ENCODE measurements around the gene ALMS1. TPM values are rescaled to one million over a fixed set of nuclear protein-coding genes. Genes with fewer than 3 reads are reported as not detected.

ALMS1 gene
- total and polyA plus RNA-seq, 9 of the 15 experiments (the other 6 are each of a cell fraction or from before 2014, with no cell fraction given): 1.4 to 26.3 (median 13.6) TPM

GRCh38 chr2:73385504-73386341, at the start of gene ALMS1 (continued):
- TF ChIP-seq TSHZ1 (CRISPR knock-in tag; IDR thresholded peaks at IDR 0.05) (no peak), ZKSCAN1 (IDR thresholded peaks at IDR 0.05; ENCODE audit: low read depth, low read length) (no peak), KLF10 (CRISPR knock-in tag; IDR thresholded peaks at IDR 0.05) (no peak), MXI1 (IDR thresholded peaks at IDR 0.05; ENCODE audit: low read depth, low read length) (peak; percentile 85), ZNF699 (CRISPR knock-in tag; IDR thresholded peaks at IDR 0.05; ENCODE audit: insufficient replicate concordance) (no peak), PTRF (tag; IDR thresholded peaks at IDR 0.05) (no peak), OTX1 (CRISPR knock-in tag; IDR thresholded peaks at IDR 0.05) (peak; percentile 79; the same call in 1 of the 2 replicates), ZNF76 (CRISPR knock-in tag; IDR thresholded peaks at IDR 0.05; ENCODE audit: borderline replicate concordance) (no peak), ZC3H11A (IDR thresholded peaks at IDR 0.05; ENCODE audit: low read depth, low read length) (no peak), XRCC4 (IDR thresholded peaks at IDR 0.05; ENCODE audit: extremely low read depth, insufficient read depth, insufficient read length) (no peak), RREB1 (CRISPR knock-in tag; IDR thresholded peaks at IDR 0.05) (no peak), FOXA3 (CRISPR knock-in tag; conservative IDR thresholded peaks at IDR 0.05 in 1 of 2, IDR thresholded peaks at IDR 0.05 in 1 of 2) (no peak)
- TF ChIP-seq, protein P1, sequence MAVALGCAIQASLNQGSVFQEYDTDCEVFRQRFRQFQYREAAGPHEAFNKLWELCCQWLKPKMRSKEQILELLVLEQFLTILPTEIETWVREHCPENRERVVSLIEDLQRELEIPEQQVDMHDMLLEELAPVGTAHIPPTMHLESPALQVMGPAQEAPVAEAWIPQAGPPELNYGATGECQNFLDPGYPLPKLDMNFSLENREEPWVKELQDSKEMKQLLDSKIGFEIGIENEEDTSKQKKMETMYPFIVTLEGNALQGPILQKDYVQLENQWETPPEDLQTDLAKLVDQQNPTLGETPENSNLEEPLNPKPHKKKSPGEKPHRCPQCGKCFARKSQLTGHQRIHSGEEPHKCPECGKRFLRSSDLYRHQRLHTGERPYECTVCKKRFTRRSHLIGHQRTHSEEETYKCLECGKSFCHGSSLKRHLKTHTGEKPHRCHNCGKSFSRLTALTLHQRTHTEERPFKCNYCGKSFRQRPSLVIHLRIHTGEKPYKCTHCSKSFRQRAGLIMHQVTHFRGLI (CRISPR knock-in tag; IDR thresholded peaks at IDR 0.05): no peak
- TF ChIP-seq, protein P2, sequence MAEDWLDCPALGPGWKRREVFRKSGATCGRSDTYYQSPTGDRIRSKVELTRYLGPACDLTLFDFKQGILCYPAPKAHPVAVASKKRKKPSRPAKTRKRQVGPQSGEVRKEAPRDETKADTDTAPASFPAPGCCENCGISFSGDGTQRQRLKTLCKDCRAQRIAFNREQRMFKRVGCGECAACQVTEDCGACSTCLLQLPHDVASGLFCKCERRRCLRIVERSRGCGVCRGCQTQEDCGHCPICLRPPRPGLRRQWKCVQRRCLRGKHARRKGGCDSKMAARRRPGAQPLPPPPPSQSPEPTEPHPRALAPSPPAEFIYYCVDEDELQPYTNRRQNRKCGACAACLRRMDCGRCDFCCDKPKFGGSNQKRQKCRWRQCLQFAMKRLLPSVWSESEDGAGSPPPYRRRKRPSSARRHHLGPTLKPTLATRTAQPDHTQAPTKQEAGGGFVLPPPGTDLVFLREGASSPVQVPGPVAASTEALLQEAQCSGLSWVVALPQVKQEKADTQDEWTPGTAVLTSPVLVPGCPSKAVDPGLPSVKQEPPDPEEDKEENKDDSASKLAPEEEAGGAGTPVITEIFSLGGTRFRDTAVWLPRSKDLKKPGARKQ (CRISPR knock-in tag; IDR thresholded peaks at IDR 0.05): no peak

Measured in K562 (cell line).